GM23338 (cell line): ENCODE measurements around the gene CYP46A1. TPM values are rescaled to one million over a fixed set of nuclear protein-coding genes. Genes with fewer than 3 reads are reported as not detected.
"Not testable (repeated sequence)": the region's sequence is repeated elsewhere in the genome, so short reads cannot be mapped to it uniquely, and the experiment has no call there.

ENCODE experiments used
- ATAC-seq: fragments of 200-7000 bp; cut with Tn5 transposase; 3 replicates; pipeline ENCODE4 v1.9.1; 2020
- DNase-seq: peaks from one replicate; pipeline ENCODE4 v3.0.0-alpha.2; 2015; ENCODE audit warnings: low spot score
- H2AFZ ChIP-seq: fragments of 200-600 bp; sonication (generic); 2 replicates; pipeline ENCODE4 v1.8.0; 2016; ENCODE audit warnings: antibody characterized with exemption, mild to moderate bottlenecking, moderate library complexity
- H3F3A ChIP-seq: fragments of 200-600 bp; sonication (generic); replicated peaks from 2 replicates; pipeline ENCODE4 v1.8.0; 2017; ENCODE audit warnings: antibody characterized with exemption, mixed run types, low read depth
- H3K27ac ChIP-seq: fragments of 200-600 bp; sonication (generic); 2 replicates; pipeline ENCODE4 v1.6.1; 2016; ENCODE audit warnings: low read depth
- H3K27me3 ChIP-seq: fragments of 200-600 bp; sonication (generic); 2 replicates; pipeline ENCODE4 v1.8.0; 2016; ENCODE audit warnings: mild to moderate bottlenecking, mixed run types, moderate library complexity; ENCODE audit not compliant: insufficient read depth
- H3K36me3 ChIP-seq: fragments of 200-600 bp; sonication (generic); 2 replicates; pipeline ENCODE4 v1.8.0; 2016; ENCODE audit warnings: mild to moderate bottlenecking; ENCODE audit not compliant: insufficient read depth
- H3K4me1 ChIP-seq: fragments of 200-600 bp; sonication (generic); 2 replicates; pipeline ENCODE4 v1.8.0; 2016; ENCODE audit warnings: mild to moderate bottlenecking, moderate library complexity; ENCODE audit not compliant: insufficient read depth
- H3K4me2 ChIP-seq: fragments of 200-600 bp; sonication (generic); 2 replicates; pipeline ENCODE4 v1.7.1; 2017; ENCODE audit warnings: mixed run types
- H3K4me3 ChIP-seq: fragments of 200-600 bp; sonication (generic); 2 replicates; pipeline ENCODE4 v1.6.1; 2016; ENCODE audit warnings: mixed run types
- H3K79me2 ChIP-seq: fragments of 200-600 bp; sonication (generic); replicated peaks from 2 replicates; pipeline ENCODE4 v1.8.0; 2017; ENCODE audit warnings: mild to moderate bottlenecking; ENCODE audit not compliant: insufficient read depth
- H3K9me2 ChIP-seq: fragments of 200-600 bp; sonication (generic); 2 replicates; pipeline ENCODE4 v1.8.0; 2017; ENCODE audit not compliant: insufficient read depth
- H4K20me1 ChIP-seq: fragments of 200-600 bp; sonication (generic); replicated peaks from 2 replicates; pipeline ENCODE4 v1.8.0; 2017; ENCODE audit warnings: mild to moderate bottlenecking; ENCODE audit not compliant: insufficient read depth
- H3K27ac Mint-ChIP-seq: 2 replicates; pipeline ENCODE4 v1.8.0; 2020; ENCODE audit warnings: inconsistent platforms, mild to moderate bottlenecking, moderate library complexity, mixed read lengths
- H3K27me3 Mint-ChIP-seq: 3 replicates; pipeline ENCODE4 v1.8.0; 2022; ENCODE audit warnings: low read depth, mild to moderate bottlenecking, moderate library complexity, mixed read lengths, inconsistent platforms; ENCODE audit not compliant: insufficient read depth, poor library complexity
- H3K36me3 Mint-ChIP-seq: 3 replicates; pipeline ENCODE4 v1.8.0; 2021; ENCODE audit warnings: low read depth, mild to moderate bottlenecking, inconsistent platforms, moderate library complexity, mixed read lengths
- H3K4me1 Mint-ChIP-seq: 3 replicates; pipeline ENCODE4 v1.8.0; 2020; ENCODE audit warnings: mild to moderate bottlenecking, inconsistent platforms, mixed read lengths
- H3K4me3 Mint-ChIP-seq: 3 replicates; pipeline ENCODE4 v1.8.0; 2021; ENCODE audit warnings: moderate library complexity, mild to moderate bottlenecking, inconsistent platforms, mixed read lengths
- H3K9me3 Mint-ChIP-seq: 3 replicates; pipeline ENCODE4 v1.8.0; 2020; ENCODE audit warnings: moderate library complexity, mild to moderate bottlenecking, inconsistent platforms, mixed read lengths
- CREB1 ChIP-seq: fragments of 250-450 bp; sonication (Bioruptor Pico); IDR thresholded peaks from 2 replicates; pipeline ENCODE4 v1.5.0; 2020; ENCODE audit warnings: low read depth, mild to moderate bottlenecking, moderate library complexity
- POLR2AphosphoS5 ChIP-seq: IDR thresholded peaks from 2 replicates; pipeline ENCODE4 v1.6.1; 2016; ENCODE audit warnings: antibody characterized with exemption, low read depth
- polyA plus RNA-seq: library from polyadenylated mRNA; unstranded; fragments of >200 nt; fragmentation: Nextera tagmentation; extraction: Ambion mirVana; gene quantifications from 2 replicates; pipeline ENCODE4 v1.2.1, GENCODE V29; 2016
- total RNA-seq: library from RNA; depleted of rRNA; stranded (reverse); fragments of >200 nt; shearing (Covaris generic); gene quantifications from 2 replicates; pipeline ENCODE4 v1.2.3, GENCODE V29; 2014
- TF ChIP-seq, protein P1 (sequence below): IDR thresholded peaks from 2 replicates; pipeline ENCODE4 v1.6.1; 2016; ENCODE audit warnings: antibody characterized with exemption
- TF ChIP-seq, protein P2 (sequence below): IDR thresholded peaks from one replicate; pipeline ENCODE4 v1.6.1; 2018; ENCODE audit warnings: antibody characterized with exemption; ENCODE audit not compliant: unreplicated experiment

CYP46A1 gene
- total and polyA plus RNA-seq, 2 experiments from 2014 or later, result 0.59 to 0.66 TPM

DNA sequence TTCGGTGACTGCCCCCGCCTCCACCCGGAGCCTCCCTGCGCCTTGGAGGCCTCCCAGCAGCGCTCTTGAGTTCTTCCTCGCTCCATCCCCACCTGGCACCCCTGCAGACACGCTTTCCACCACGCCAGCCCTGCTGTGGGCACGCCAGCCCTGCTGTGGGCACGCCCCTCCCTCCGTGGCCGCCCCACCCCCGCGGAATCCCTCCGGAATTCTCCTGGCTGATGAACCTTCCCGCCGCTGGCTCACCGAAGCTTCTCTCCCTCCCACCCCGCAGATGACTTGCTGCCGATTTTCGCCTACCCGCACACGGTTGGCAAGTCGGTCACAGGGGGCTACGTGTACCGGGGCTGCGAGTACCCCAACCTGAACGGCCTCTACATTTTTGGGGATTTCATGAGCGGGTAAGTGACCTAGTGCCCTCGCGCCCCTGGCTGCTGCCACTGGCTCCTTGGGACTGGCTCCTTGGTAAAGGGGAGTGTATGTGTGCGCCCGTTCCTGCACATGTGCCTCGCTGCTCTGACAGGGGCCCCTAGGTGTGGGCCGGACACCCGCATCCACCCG, 24.0 kb upstream of the CYP46A1 start (continued):
- TF ChIP-seq, protein P1, sequence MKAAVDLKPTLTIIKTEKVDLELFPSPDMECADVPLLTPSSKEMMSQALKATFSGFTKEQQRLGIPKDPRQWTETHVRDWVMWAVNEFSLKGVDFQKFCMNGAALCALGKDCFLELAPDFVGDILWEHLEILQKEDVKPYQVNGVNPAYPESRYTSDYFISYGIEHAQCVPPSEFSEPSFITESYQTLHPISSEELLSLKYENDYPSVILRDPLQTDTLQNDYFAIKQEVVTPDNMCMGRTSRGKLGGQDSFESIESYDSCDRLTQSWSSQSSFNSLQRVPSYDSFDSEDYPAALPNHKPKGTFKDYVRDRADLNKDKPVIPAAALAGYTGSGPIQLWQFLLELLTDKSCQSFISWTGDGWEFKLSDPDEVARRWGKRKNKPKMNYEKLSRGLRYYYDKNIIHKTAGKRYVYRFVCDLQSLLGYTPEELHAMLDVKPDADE, result no peak
- no peak for TF ChIP-seq CREB1 (CRISPR knock-in tag)
- TF ChIP-seq, protein P2, sequence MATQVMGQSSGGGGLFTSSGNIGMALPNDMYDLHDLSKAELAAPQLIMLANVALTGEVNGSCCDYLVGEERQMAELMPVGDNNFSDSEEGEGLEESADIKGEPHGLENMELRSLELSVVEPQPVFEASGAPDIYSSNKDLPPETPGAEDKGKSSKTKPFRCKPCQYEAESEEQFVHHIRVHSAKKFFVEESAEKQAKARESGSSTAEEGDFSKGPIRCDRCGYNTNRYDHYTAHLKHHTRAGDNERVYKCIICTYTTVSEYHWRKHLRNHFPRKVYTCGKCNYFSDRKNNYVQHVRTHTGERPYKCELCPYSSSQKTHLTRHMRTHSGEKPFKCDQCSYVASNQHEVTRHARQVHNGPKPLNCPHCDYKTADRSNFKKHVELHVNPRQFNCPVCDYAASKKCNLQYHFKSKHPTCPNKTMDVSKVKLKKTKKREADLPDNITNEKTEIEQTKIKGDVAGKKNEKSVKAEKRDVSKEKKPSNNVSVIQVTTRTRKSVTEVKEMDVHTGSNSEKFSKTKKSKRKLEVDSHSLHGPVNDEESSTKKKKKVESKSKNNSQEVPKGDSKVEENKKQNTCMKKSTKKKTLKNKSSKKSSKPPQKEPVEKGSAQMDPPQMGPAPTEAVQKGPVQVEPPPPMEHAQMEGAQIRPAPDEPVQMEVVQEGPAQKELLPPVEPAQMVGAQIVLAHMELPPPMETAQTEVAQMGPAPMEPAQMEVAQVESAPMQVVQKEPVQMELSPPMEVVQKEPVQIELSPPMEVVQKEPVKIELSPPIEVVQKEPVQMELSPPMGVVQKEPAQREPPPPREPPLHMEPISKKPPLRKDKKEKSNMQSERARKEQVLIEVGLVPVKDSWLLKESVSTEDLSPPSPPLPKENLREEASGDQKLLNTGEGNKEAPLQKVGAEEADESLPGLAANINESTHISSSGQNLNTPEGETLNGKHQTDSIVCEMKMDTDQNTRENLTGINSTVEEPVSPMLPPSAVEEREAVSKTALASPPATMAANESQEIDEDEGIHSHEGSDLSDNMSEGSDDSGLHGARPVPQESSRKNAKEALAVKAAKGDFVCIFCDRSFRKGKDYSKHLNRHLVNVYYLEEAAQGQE, result no peak

DNA sequence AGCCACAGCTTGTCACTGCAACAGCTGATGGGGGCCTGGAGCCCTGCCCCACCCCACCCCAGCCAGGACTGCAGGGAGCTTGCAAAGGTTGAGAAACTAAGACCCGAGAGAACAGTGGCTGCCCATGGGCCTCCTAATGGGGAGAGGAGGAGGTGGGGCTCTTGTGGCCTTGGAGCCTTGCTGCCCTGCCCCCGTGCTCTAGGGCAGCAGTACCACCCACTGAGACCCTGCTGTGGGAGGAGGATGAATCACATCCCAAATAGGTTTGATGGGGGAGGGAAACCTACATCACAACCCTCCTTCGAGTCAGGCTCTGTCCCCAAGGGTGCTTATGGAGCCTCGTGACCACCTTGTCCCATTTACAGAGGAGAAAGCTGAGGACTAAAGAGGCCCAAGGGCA, 23.3 kb upstream of the CYP46A1 start:
- Mint-ChIP-seq H3K9me3 (no peaks in the 10 kb centered on the region), H3K27ac (no peak overlapping the region), H3K4me3 (peak overlapping the region; percentile 73; the same call in 2 of the 3 replicates), H3K27me3 (peaks cover 32% of the 10 kb centered on the region), H3K4me1 (peaks cover 35% of the 10 kb centered on the region), H3K36me3 (peaks cover 9% of the 10 kb centered on the region; the same call in 1 of the 3 replicates)
- DNase-seq (no peak), ATAC-seq (peak; percentile 6)
- no peak overlapping the region for H3K27ac ChIP-seq
- peaks cover 37% of the 10 kb centered on the region for H3K4me1 ChIP-seq
- H3K36me3 ChIP-seq, result no peaks in the 10 kb centered on the region
- H3K9me2 ChIP-seq, result no peaks in the 10 kb centered on the region
- H2AFZ ChIP-seq, result peak overlapping the region; percentile 88; the same call in 1 of the 2 replicates
- H4K20me1 ChIP-seq, result no peaks in the 10 kb centered on the region; the same call in 1 of the 2 replicates
- H3K79me2 ChIP-seq, result no peaks in the 10 kb centered on the region
- H3F3A ChIP-seq, result peaks cover 16% of the 10 kb centered on the region; the same call in 1 of the 2 replicates
- peak overlapping the region; percentile 68 for H3K4me3 ChIP-seq
- H3K27me3 ChIP-seq, result peaks cover 37% of the 10 kb centered on the region
- H3K4me2 ChIP-seq, result peak overlapping the region; percentile 88
- TF ChIP-seq POLR2AphosphoS5, result no peak

DNA sequence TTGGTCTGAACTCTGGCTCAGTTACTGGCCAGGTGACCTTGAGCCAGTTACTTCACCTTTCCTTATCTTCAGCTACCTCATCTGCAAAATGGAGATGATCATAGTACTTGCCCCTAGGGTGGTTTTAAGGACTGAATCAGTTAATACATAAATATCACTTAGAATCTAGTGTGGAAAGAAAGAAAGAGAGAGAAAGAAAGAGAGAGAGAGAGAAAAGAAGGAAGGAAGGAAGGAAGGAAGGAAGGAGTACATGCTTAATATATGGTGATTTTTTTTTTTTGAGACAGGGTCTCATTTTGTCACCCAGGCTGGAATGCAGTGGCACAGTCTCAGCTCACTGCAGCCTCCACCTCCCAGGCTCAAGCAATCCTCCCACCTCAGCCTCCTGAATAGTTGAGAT, 22.9 kb upstream of the CYP46A1 start:
- not testable (repeated sequence) for H3K79me2 ChIP-seq, H3K9me3 Mint-ChIP-seq, ATAC-seq, H3K9me2 ChIP-seq, H4K20me1 ChIP-seq, DNase-seq, H3K27ac Mint-ChIP-seq, H3K36me3 ChIP-seq, H3K36me3 Mint-ChIP-seq, H3K4me3 ChIP-seq, H2AFZ ChIP-seq, H3K27ac ChIP-seq
- Mint-ChIP-seq H3K27me3 (peaks cover 32% of the 10 kb centered on the region), H3K4me1 (peaks cover 39% of the 10 kb centered on the region), H3K4me3 (peak overlapping the region; percentile 31; the same call in 1 of the 3 replicates)
- Histone ChIP-seq H3F3A (peaks cover 16% of the 10 kb centered on the region; the same call in 1 of the 2 replicates), H3K4me1 (peaks cover 37% of the 10 kb centered on the region), H3K27me3 (peaks cover 37% of the 10 kb centered on the region), H3K4me2 (peak overlapping the region; percentile 88)
